GM23248 (cell line): Measurements from ENCODE around the gene ZCCHC4. TPM values are rescaled to one million over a fixed set of nuclear protein-coding genes. Genes with fewer than 3 reads are reported as not detected.

ENCODE experiments used
- DNase-seq: peaks from one replicate; pipeline ENCODE4 v3.0.0-alpha.2; 2015
- H2AFZ ChIP-seq: fragments of 200-600 bp; sonication (generic); 2 replicates; pipeline ENCODE4 v1.6.1; 2016; ENCODE audit warnings: antibody characterized with exemption
- H3F3A ChIP-seq: fragments of 200-600 bp; sonication (generic); 2 replicates; pipeline ENCODE4 v1.6.1; 2016; ENCODE audit warnings: mild to moderate bottlenecking, antibody characterized with exemption, mixed run types; ENCODE audit not compliant: insufficient read depth
- H3K27ac ChIP-seq: fragments of 200-600 bp; sonication (generic); 2 replicates; pipeline ENCODE4 v1.5.1; 2016; ENCODE audit warnings: mild to moderate bottlenecking
- H3K27me3 ChIP-seq: fragments of 200-600 bp; sonication (generic); replicated peaks from 2 replicates; pipeline ENCODE4 v1.6.1; 2016; ENCODE audit warnings: mild to moderate bottlenecking; ENCODE audit not compliant: insufficient read depth
- H3K36me3 ChIP-seq: fragments of 200-600 bp; sonication (generic); 2 replicates; pipeline ENCODE4 v1.6.1; 2016; ENCODE audit warnings: low read depth, mild to moderate bottlenecking
- H3K4me1 ChIP-seq: fragments of 200-600 bp; sonication (generic); 2 replicates; pipeline ENCODE4 v1.6.1; 2016; ENCODE audit warnings: mild to moderate bottlenecking; ENCODE audit not compliant: insufficient read depth
- H3K4me2 ChIP-seq: fragments of 200-600 bp; sonication (generic); one replicate; pipeline ENCODE4 v1.6.1; 2016; ENCODE audit warnings: mild to moderate bottlenecking; ENCODE audit not compliant: unreplicated experiment
- H3K4me3 ChIP-seq: fragments of 200-600 bp; sonication (generic); 2 replicates; pipeline ENCODE4 v1.5.1; 2016; ENCODE audit warnings: mild to moderate bottlenecking
- H3K79me2 ChIP-seq: fragments of 200-600 bp; sonication (generic); 2 replicates; pipeline ENCODE4 v1.6.1; 2016; ENCODE audit warnings: mild to moderate bottlenecking; ENCODE audit not compliant: insufficient read depth
- H3K9ac ChIP-seq: fragments of 200-600 bp; sonication (generic); 2 replicates; pipeline ENCODE4 v1.6.1; 2016; ENCODE audit warnings: mild to moderate bottlenecking
- H3K9me2 ChIP-seq: fragments of 200-600 bp; sonication (generic); 2 replicates; pipeline ENCODE4 v1.6.1; 2016; ENCODE audit warnings: mixed run types, mild to moderate bottlenecking, moderate library complexity; ENCODE audit not compliant: insufficient read depth
- H3K9me3 ChIP-seq: fragments of 200-600 bp; sonication (generic); one replicate; pipeline ENCODE4 v1.6.1; 2017; ENCODE audit warnings: low read depth
- H4K20me1 ChIP-seq: fragments of 200-600 bp; sonication (generic); 2 replicates; pipeline ENCODE4 v1.6.0; 2016; ENCODE audit not compliant: insufficient read depth
- EZH2 ChIP-seq: fragments of 200-600 bp; sonication (generic); IDR thresholded peaks from 2 replicates; pipeline ENCODE4 v1.6.1; 2018; ENCODE audit warnings: antibody characterized with exemption, mild to moderate bottlenecking; ENCODE audit not compliant: insufficient read depth, poor library complexity, severe bottlenecking
- EZH2phosphoT487 ChIP-seq: fragments of 200-600 bp; sonication (generic); IDR thresholded peaks from 2 replicates; pipeline ENCODE4 v1.6.1; 2018; ENCODE audit warnings: antibody characterized with exemption, moderate library complexity, mild to moderate bottlenecking, low read depth; ENCODE audit not compliant: insufficient read depth
- WGBS, 2 experiments: methylation state at CpG; one replicate each; pipeline ENCODE4 v1.1.6; 2015 to 2017; ENCODE audit warnings: low lambda C conversion rate in 2 of 2, low coverage in 1 of 2; ENCODE audit errors: missing lambda C conversion rate in 2 of 2; 5-methylcytosine and 5-hydroxymethylcytosine counted together
- in situ Hi-C: fragments of 300-500 bp; cut with MboI; formaldehyde crosslinking; loops from 2 replicates; pipeline ENCODE4 v1.15.0; 2020
- polyA plus RNA-seq: library from polyadenylated mRNA; unstranded; fragments of >200 nt; fragmentation: Nextera tagmentation; extraction: Ambion mirVana; gene quantifications from 2 replicates; pipeline ENCODE4 v1.2.1, GENCODE V29; 2016
- total RNA-seq: library from RNA; depleted of rRNA; stranded (reverse); fragments of >200 nt; shearing (Covaris generic); gene quantifications from 2 replicates; pipeline ENCODE4 v1.2.3, GENCODE V29; 2014

The ZCCHC4 gene
- total and polyA plus RNA-seq, 2 experiments from 2014 or later: 9.5 to 13.2 TPM

DNA sequence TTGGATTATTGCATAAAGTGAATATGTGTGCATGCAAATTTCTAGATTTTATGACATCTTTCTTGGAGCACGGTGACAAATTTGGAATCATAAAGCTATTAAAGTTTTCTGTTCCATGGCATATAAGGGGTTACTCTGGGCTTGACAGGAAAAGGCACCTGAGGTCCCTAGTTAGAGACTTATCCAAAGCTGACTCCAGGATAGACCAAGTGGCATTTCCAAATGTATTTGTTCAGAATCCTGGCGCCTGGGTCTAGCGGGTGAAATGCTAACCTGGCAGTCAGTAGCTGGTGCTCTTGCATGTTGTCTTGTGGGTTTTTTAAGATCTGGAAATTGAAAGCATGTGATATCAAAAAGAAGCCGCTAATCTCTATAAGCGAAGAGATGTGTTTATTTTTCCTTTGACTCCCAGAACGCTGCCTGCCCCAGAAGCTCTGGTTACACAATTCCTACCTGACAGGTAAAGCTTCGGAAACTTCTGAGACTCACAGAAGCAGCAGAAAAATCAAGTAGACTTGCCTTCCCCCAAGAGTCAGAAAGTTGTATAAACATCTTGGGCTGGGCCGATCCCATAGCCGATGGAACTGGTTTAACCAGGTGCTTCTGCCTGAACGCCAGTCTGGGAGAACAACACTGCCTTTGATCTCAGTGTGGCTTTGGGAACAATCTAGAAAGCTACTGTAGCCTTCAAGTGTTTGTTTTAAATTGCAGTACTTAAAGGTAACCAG, 12.9 kb upstream of the ZCCHC4 start:
- Histone ChIP-seq H3K9ac (no peak overlapping the region), H3K79me2 (no peaks in the 10 kb centered on the region), H3K36me3 (no peaks in the 10 kb centered on the region), H3K27ac (no peak overlapping the region), H4K20me1 (no peaks in the 10 kb centered on the region), H3F3A (no peaks in the 10 kb centered on the region), H3K4me2 (no peak overlapping the region), H3K27me3 (no peaks in the 10 kb centered on the region), H3K9me2 (no peaks in the 10 kb centered on the region), H2AFZ (no peak overlapping the region), H3K4me1 (no peaks in the 10 kb centered on the region), H3K4me3 (no peak overlapping the region), H3K9me3 (no peaks in the 10 kb centered on the region)
- no peak for TF ChIP-seq EZH2
- TF ChIP-seq EZH2phosphoT487: no peak
- WGBS, 2 experiments: 44 to 45% methylated on average over 10 of the region's 10 CpGs
- DNase-seq: no peak
- in situ Hi-C loops: no loop called here

DNA sequence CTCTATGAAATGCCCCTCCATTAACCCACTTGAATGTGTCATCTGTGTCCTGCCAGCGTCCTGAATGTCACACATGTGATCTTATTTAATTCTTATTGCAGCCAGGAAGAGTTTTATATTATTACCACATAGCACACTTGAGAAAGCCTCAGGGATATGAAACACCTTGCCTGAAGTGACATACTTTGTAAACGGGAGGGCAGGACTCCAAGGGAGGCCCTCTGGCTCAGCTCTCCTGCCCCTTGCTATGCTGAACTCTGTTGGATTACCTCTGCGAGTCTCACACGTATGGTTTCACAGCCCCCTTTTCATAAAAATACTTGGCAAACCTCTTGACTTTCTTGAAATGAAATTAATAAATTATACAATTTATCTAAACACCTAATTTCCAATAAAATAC, 11.1 kb upstream of the ZCCHC4 start:
- TF ChIP-seq EZH2: no peak
- no peak for TF ChIP-seq EZH2phosphoT487
- 72 to 79% methylated on average over 4 of the region's 4 CpGs for WGBS, 2 experiments
- Histone ChIP-seq H3K9ac (no peak overlapping the region), H3K4me1 (no peaks in the 10 kb centered on the region), H3K4me3 (no peak overlapping the region), H3K79me2 (no peaks in the 10 kb centered on the region), H3K4me2 (no peak overlapping the region), H3K9me3 (no peaks in the 10 kb centered on the region), H3K9me2 (no peaks in the 10 kb centered on the region), H3F3A (no peaks in the 10 kb centered on the region), H2AFZ (no peak overlapping the region), H3K27me3 (no peaks in the 10 kb centered on the region), H3K36me3 (no peaks in the 10 kb centered on the region), H3K27ac (no peak overlapping the region), H4K20me1 (no peaks in the 10 kb centered on the region)
- DNase-seq: no peak
- in situ Hi-C loops: no loop called here

DNA sequence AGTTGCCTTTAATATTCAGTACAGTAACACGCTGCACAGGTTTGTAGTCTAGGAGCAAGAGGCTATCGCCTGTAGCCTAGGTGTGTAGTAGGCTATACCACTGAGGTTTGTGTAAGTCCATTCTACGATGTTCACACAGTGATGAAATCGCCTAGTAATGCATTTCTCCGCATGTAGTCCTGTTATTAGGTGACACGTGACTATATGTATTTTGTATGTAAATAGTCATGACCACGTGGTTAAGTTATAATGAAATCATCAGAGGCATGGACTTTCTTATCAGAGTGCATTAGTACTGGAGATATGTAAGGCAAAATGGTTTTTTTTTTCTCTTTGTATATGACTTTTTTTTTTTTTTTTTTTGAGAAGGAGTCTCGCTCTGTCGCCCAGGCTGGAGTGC, 9.9 kb upstream of the ZCCHC4 start:
- Histone ChIP-seq H3K79me2 (no peaks in the 10 kb centered on the region), H4K20me1 (no peaks in the 10 kb centered on the region), H3K9me3 (no peaks in the 10 kb centered on the region), H3K27me3 (no peaks in the 10 kb centered on the region), H3K27ac (no peak overlapping the region), H3K4me1 (no peaks in the 10 kb centered on the region), H3K36me3 (no peaks in the 10 kb centered on the region), H3K9ac (no peak overlapping the region), H2AFZ (no peak overlapping the region), H3K4me3 (no peak overlapping the region), H3K9me2 (no peaks in the 10 kb centered on the region), H3F3A (no peaks in the 10 kb centered on the region), H3K4me2 (no peak overlapping the region)
- TF ChIP-seq EZH2: no peak
- TF ChIP-seq EZH2phosphoT487: no peak
- in situ Hi-C loops: no loop called here
- WGBS, 2 experiments: 79 to 81% methylated on average over 9 of the region's 9 CpGs
- no peak for DNase-seq

DNA sequence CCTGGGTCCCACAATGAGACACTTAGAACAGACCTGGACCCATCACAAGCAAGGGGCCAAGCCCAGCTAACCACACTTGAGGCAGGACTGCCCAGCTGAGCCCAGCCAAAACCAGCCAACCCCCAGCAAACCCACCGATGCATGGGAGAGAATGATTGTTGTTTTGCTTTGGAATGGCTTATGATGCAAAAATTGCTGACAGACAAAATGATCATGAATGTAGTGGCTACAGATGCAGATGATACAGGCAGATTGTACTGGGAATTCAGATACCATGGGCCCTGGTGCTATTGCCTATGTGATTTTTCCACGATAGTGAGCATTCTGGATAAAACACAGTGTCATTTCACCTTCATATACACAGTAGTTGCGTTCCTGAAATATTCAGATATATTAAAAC, 9.0 kb upstream of the ZCCHC4 start:
- H3K4me2 ChIP-seq: no peak overlapping the region
- H3K79me2 ChIP-seq: no peaks in the 10 kb centered on the region
- 71 to 73% methylated on average over 3 of the region's 3 CpGs for WGBS, 2 experiments
- in situ Hi-C loops: no loop called here
- H3K9me3 ChIP-seq: no peaks in the 10 kb centered on the region
- H3K36me3 ChIP-seq: no peaks in the 10 kb centered on the region
- no peak overlapping the region for H2AFZ ChIP-seq
- H3K4me3 ChIP-seq: no peak overlapping the region
- H3K27ac ChIP-seq: no peak overlapping the region
- H3K9ac ChIP-seq: no peak overlapping the region
- TF ChIP-seq EZH2: no peak
- no peak for TF ChIP-seq EZH2phosphoT487
- peaks cover 6% of the 10 kb centered on the region; the same call in 1 of the 2 replicates for H3K4me1 ChIP-seq
- no peaks in the 10 kb centered on the region for H3K9me2 ChIP-seq
- no peaks in the 10 kb centered on the region for H3F3A ChIP-seq
- DNase-seq: no peak
- H3K27me3 ChIP-seq: no peaks in the 10 kb centered on the region
- no peaks in the 10 kb centered on the region for H4K20me1 ChIP-seq
